ENCODE data around the gene KATNIP.

KATNIP gene

DNA sequence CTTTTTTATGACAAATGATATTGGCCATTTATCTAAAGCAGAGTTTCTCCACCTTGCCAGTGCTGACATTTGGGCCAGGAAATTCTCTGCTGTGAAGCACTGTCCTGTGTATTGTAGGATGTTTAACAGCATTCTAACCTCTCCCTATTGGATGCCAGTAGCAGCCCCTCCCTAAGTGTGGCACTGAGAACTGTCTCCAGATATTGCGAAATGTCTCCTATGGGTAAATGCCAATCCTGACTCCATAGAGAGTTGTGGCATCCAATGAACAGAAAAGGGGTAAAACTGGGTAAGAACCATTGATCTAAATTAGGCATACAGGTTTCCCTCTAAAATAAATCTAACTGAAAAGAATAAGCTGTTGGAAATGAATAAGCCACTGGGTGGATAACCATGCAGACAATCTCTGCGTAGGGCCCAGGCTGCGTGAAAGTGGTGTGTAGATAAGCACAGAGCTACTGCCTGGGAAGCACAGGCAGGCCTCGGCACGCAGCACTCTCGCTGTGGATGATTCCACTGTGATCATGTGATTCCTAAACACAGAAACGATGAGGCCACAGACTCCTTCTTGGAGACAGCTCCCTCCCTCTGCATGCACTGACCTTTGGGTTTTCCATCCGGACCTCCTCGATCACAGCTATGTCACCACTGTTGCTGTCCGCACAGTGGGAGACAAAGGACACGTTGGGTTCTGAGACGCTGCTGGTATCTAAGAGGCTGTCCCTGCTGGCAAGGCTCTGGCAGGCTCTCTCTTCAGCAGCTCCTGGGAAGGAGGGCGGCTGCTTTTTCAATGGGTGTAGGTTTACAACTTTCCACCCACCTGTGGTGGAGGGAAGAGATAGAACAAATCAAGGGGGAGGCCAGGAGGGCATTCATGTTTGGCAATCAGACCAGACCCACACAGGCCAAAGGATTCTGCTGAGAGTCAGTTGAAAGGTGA is 44.4 kb upstream of the KATNIP start:
- no peaks in the 10 kb centered on the region for H3K27me3 ChIP-seq (ENCODE audit: control insufficient read depth in 3 of 3, insufficient read depth in 3 of 3, low read depth in 1 of 3, low read length in 3 of 3)
- no peak overlapping the region for H2BK15ac ChIP-seq (ENCODE audit: low read length)
- no peaks in the 10 kb centered on the region for H3K4me1 ChIP-seq (ENCODE audit: control insufficient read depth in 2 of 2, insufficient read depth in 1 of 2, low read depth in 1 of 2, low read length in 2 of 2)
- no peak overlapping the region for H2BK120ac ChIP-seq (ENCODE audit: low read depth, low read length)
- WGBS, 2 donors (ENCODE audit: extremely low coverage in 2 of 2, insufficient read length in 2 of 2, insufficient replicate concordance in 1 of 2): no CpG with 5 or more reads among the region's 13 CpGs
- no peak overlapping the region for H3K27ac ChIP-seq (replicated peaks; ENCODE audit: low read length)
- H3K79me1 ChIP-seq (ENCODE audit: low read depth, low read length): no peaks in the 10 kb centered on the region
- H3K9me3 ChIP-seq (replicated peaks in 1 of 2; ENCODE audit: control insufficient read depth in 2 of 2, insufficient read depth in 1 of 2, low read depth in 1 of 2, low read length in 2 of 2): no peaks in the 10 kb centered on the region
- no peak overlapping the region for H3K4me3 ChIP-seq (ENCODE audit: low read length in 2 of 2)
- H2BK12ac ChIP-seq (ENCODE audit: low read length): no peak overlapping the region
- no peak overlapping the region for H2AK5ac ChIP-seq (ENCODE audit: low read depth, low read length)
- H3K4ac ChIP-seq (ENCODE audit: low read length): no peak overlapping the region
- no peak overlapping the region for H4K91ac ChIP-seq (ENCODE audit: low read depth, low read length, poor library complexity)
- DNase-seq (ENCODE audit: low spot score): no peak
- no peak overlapping the region for H3K18ac ChIP-seq (ENCODE audit: low read length)
- no peak overlapping the region for H3K9ac ChIP-seq (ENCODE audit: low read depth, low read length, poor library complexity)
- peaks cover 65 to 95% of the 10 kb centered on the region in 2 donors for H3K36me3 ChIP-seq (replicated peaks in 1 of 2; ENCODE audit: control insufficient read depth in 2 of 2, insufficient read depth in 2 of 2, low read length in 2 of 2)
- no peak overlapping the region for H2AFZ ChIP-seq (ENCODE audit: low read length)
- H3K23ac ChIP-seq (ENCODE audit: low read depth, low read length, poor library complexity): no peak overlapping the region
- H3K14ac ChIP-seq (ENCODE audit: low read length): no peak overlapping the region
- no peak overlapping the region for H4K8ac ChIP-seq (ENCODE audit: low read depth, low read length)
- no peak overlapping the region for H3K4me2 ChIP-seq (ENCODE audit: insufficient read depth, low read length, poor library complexity, severe bottlenecking)
- no peak overlapping the region for H2BK5ac ChIP-seq (ENCODE audit: low read length)

DNA sequence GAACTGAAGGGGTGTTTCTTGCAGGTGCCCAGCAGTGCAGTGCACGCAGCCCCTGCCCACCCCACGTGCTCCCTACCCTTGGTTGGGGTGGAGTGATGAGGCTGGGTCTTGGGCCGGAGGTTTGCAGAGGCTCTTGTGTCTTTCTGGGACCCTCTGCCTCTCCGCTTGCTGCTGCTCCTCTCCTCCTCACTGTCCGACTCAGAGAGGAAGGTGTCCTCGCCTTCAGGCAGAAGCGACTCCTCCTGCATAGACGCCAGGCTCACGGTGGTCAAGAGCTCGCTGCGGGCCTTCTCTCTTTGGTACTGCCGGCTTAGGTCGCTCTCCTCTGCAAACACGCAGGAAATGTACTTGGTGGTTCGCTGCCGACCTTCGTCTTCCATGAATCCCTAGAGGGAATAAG is 43.2 kb upstream of the KATNIP start:
- Histone ChIP-seq H2BK5ac (ENCODE audit: low read length) (no peak overlapping the region), H4K8ac (ENCODE audit: low read depth, low read length) (no peak overlapping the region), H2AK5ac (ENCODE audit: low read depth, low read length) (no peak overlapping the region), H2AFZ (ENCODE audit: low read length) (no peak overlapping the region), H3K79me1 (ENCODE audit: low read depth, low read length) (no peaks in the 10 kb centered on the region), H3K27me3 (ENCODE audit: control insufficient read depth in 3 of 3, insufficient read depth in 3 of 3, low read depth in 1 of 3, low read length in 3 of 3) (no peaks in the 10 kb centered on the region), H3K4me2 (ENCODE audit: insufficient read depth, low read length, poor library complexity, severe bottlenecking) (no peak overlapping the region), H3K18ac (ENCODE audit: low read length) (no peak overlapping the region), H2BK12ac (ENCODE audit: low read length) (no peak overlapping the region), H3K23ac (ENCODE audit: low read depth, low read length, poor library complexity) (no peak overlapping the region), H3K27ac (replicated peaks; ENCODE audit: low read length) (no peak overlapping the region), H3K14ac (ENCODE audit: low read length) (no peak overlapping the region), H3K4ac (ENCODE audit: low read length) (no peak overlapping the region), H3K36me3 (replicated peaks in 1 of 2; ENCODE audit: control insufficient read depth in 2 of 2, insufficient read depth in 2 of 2, low read length in 2 of 2) (peaks cover 63 to 95% of the 10 kb centered on the region in 2 donors), H3K9ac (ENCODE audit: low read depth, low read length, poor library complexity) (no peak overlapping the region), H3K4me3 (ENCODE audit: low read length in 2 of 2) (no peak overlapping the region), H3K4me1 (ENCODE audit: control insufficient read depth in 2 of 2, insufficient read depth in 1 of 2, low read depth in 1 of 2, low read length in 2 of 2) (no peaks in the 10 kb centered on the region), H2BK15ac (ENCODE audit: low read length) (no peak overlapping the region), H4K91ac (ENCODE audit: low read depth, low read length, poor library complexity) (no peak overlapping the region), H2BK120ac (ENCODE audit: low read depth, low read length) (no peak overlapping the region), H3K9me3 (replicated peaks in 1 of 2; ENCODE audit: control insufficient read depth in 2 of 2, insufficient read depth in 1 of 2, low read depth in 1 of 2, low read length in 2 of 2) (no peaks in the 10 kb centered on the region)
- no CpG with 5 or more reads among the region's 17 CpGs for WGBS, 2 donors (ENCODE audit: extremely low coverage in 2 of 2, insufficient read length in 2 of 2, insufficient replicate concordance in 1 of 2)
- no peak for DNase-seq (ENCODE audit: low spot score)

DNA sequence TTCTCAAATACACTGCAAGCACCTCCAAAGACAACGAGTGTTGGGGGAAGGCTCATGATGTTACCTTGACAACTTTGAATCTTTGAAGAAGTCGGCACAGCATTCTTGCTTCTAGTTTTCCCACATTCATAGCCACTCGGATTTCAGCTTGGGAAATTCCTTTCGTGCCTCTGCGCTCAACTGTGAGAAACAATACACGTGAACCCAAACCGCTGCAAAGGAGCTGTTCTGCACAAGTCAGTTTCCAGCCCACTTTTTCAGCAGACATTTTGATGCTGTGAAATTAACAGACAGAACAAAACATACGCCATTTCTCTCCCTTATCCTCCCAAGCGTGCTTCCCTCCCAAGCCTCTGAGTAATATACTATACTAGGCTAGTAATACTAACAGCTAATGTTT is 41.5 kb upstream of the KATNIP start:
- Histone ChIP-seq H3K4me3 (ENCODE audit: low read length in 2 of 2) (no peak overlapping the region), H3K23ac (ENCODE audit: low read depth, low read length, poor library complexity) (no peak overlapping the region), H2BK12ac (ENCODE audit: low read length) (no peak overlapping the region), H3K27me3 (ENCODE audit: control insufficient read depth in 3 of 3, insufficient read depth in 3 of 3, low read depth in 1 of 3, low read length in 3 of 3) (no peaks in the 10 kb centered on the region), H4K91ac (ENCODE audit: low read depth, low read length, poor library complexity) (no peak overlapping the region), H3K4me1 (ENCODE audit: control insufficient read depth in 2 of 2, insufficient read depth in 1 of 2, low read depth in 1 of 2, low read length in 2 of 2) (peaks cover 0 to 2% of the 10 kb centered on the region in 2 donors), H2AFZ (ENCODE audit: low read length) (no peak overlapping the region), H3K79me1 (ENCODE audit: low read depth, low read length) (no peaks in the 10 kb centered on the region), H3K9ac (ENCODE audit: low read depth, low read length, poor library complexity) (no peak overlapping the region), H2BK15ac (ENCODE audit: low read length) (no peak overlapping the region), H3K27ac (replicated peaks; ENCODE audit: low read length) (no peak overlapping the region), H2BK120ac (ENCODE audit: low read depth, low read length) (no peak overlapping the region), H4K8ac (ENCODE audit: low read depth, low read length) (no peak overlapping the region), H3K14ac (ENCODE audit: low read length) (no peak overlapping the region), H2BK5ac (ENCODE audit: low read length) (no peak overlapping the region), H3K4ac (ENCODE audit: low read length) (no peak overlapping the region), H2AK5ac (ENCODE audit: low read depth, low read length) (no peak overlapping the region), H3K4me2 (ENCODE audit: insufficient read depth, low read length, poor library complexity, severe bottlenecking) (no peak overlapping the region), H3K9me3 (replicated peaks in 1 of 2; ENCODE audit: control insufficient read depth in 2 of 2, insufficient read depth in 1 of 2, low read depth in 1 of 2, low read length in 2 of 2) (peaks cover 0 to 5% of the 10 kb centered on the region in 2 donors), H3K36me3 (replicated peaks in 1 of 2; ENCODE audit: control insufficient read depth in 2 of 2, insufficient read depth in 2 of 2, low read length in 2 of 2) (peaks cover 54 to 95% of the 10 kb centered on the region in 2 donors), H3K18ac (ENCODE audit: low read length) (no peak overlapping the region)
- no peak for DNase-seq (ENCODE audit: low spot score)
- no CpG with 5 or more reads among the region's 9 CpGs for WGBS, 2 donors (ENCODE audit: extremely low coverage in 2 of 2, insufficient read length in 2 of 2, insufficient replicate concordance in 1 of 2)

DNA sequence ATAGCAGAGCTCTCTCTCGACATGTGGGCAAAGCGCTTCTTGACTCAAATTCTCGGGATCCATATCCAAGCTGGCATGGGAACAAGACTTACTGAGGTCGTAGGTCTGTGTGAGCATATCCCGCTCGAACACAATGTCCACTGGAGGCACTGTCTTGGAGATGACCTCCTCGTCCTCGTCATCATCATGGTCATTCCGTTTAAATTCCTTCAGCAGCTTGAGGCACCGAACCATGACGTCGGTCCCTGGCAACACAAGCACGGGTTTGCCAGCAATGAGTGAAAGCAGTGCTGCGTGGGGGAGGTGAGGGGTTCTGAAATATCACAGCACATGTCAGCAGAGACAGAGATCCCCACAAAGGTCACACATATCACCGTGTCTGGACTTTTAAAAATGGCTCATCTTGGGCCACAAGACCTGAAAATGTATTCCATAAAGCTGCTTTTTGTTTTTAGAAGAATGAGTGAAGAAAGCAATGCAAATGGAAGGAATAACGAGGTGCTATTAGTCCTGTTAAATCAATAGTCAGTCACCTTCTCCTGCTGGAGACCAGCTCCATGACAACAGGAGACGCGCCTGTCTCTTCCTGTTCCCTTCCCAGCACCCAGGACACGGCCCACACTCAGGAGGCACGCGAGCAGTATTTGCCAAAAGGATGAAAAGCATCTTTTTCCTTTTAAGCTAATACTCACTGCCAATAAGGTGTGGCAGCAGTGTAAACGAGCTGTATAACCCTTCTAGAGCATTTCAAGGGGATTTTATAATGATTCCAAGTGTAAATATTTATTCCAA is 38.1 kb upstream of the KATNIP start:
- Histone ChIP-seq H2BK120ac (ENCODE audit: low read depth, low read length) (no peak overlapping the region), H3K27ac (replicated peaks; ENCODE audit: low read length) (no peak overlapping the region), H4K8ac (ENCODE audit: low read depth, low read length) (no peak overlapping the region), H3K18ac (ENCODE audit: low read length) (no peak overlapping the region), H2BK15ac (ENCODE audit: low read length) (no peak overlapping the region), H2AFZ (ENCODE audit: low read length) (no peak overlapping the region), H3K9ac (ENCODE audit: low read depth, low read length, poor library complexity) (peak overlapping the region; percentile 15), H3K4me3 (ENCODE audit: low read length in 2 of 2) (no peak overlapping the region), H4K91ac (ENCODE audit: low read depth, low read length, poor library complexity) (no peak overlapping the region), H2AK5ac (ENCODE audit: low read depth, low read length) (no peak overlapping the region), H3K14ac (ENCODE audit: low read length) (no peak overlapping the region), H3K36me3 (replicated peaks in 1 of 2; ENCODE audit: control insufficient read depth in 2 of 2, insufficient read depth in 2 of 2, low read length in 2 of 2) (peaks cover 35 to 88% of the 10 kb centered on the region in 2 donors), H3K4me2 (ENCODE audit: insufficient read depth, low read length, poor library complexity, severe bottlenecking) (no peak overlapping the region), H3K9me3 (replicated peaks in 1 of 2; ENCODE audit: control insufficient read depth in 2 of 2, insufficient read depth in 1 of 2, low read depth in 1 of 2, low read length in 2 of 2) (peaks cover 0 to 8% of the 10 kb centered on the region in 2 donors), H3K23ac (ENCODE audit: low read depth, low read length, poor library complexity) (no peak overlapping the region), H3K79me1 (ENCODE audit: low read depth, low read length) (no peaks in the 10 kb centered on the region), H2BK12ac (ENCODE audit: low read length) (no peak overlapping the region), H3K4me1 (ENCODE audit: control insufficient read depth in 2 of 2, insufficient read depth in 1 of 2, low read depth in 1 of 2, low read length in 2 of 2) (peaks cover 0 to 2% of the 10 kb centered on the region in 2 donors), H3K27me3 (ENCODE audit: control insufficient read depth in 3 of 3, insufficient read depth in 3 of 3, low read depth in 1 of 3, low read length in 3 of 3) (no peaks in the 10 kb centered on the region), H3K4ac (ENCODE audit: low read length) (no peak overlapping the region), H2BK5ac (ENCODE audit: low read length) (no peak overlapping the region)
- no CpG with 5 or more reads among the region's 22 CpGs for WGBS, 2 donors (ENCODE audit: extremely low coverage in 2 of 2, insufficient read length in 2 of 2, insufficient replicate concordance in 1 of 2)
- no peak for DNase-seq (ENCODE audit: low spot score)

Measured in neuronal stem cell (in vitro differentiated cells).